Activated CD8-positive, alpha-beta memory T cell treated with anti-CD3 and anti-CD28 coated beads, Interleukin-2, amount 50 U/mL, for 48 hours (primary cell): ENCODE data around the gene SLC25A13.
"Not testable (repeated sequence)": the region's sequence is repeated elsewhere in the genome, so short reads cannot be mapped to it uniquely, and the experiment has no call there.

ENCODE experiments used
- DNase-seq: peaks from one replicate; pipeline ENCODE4 v3.0.0-alpha.2; 2020

SLC25A13 gene

DNA sequence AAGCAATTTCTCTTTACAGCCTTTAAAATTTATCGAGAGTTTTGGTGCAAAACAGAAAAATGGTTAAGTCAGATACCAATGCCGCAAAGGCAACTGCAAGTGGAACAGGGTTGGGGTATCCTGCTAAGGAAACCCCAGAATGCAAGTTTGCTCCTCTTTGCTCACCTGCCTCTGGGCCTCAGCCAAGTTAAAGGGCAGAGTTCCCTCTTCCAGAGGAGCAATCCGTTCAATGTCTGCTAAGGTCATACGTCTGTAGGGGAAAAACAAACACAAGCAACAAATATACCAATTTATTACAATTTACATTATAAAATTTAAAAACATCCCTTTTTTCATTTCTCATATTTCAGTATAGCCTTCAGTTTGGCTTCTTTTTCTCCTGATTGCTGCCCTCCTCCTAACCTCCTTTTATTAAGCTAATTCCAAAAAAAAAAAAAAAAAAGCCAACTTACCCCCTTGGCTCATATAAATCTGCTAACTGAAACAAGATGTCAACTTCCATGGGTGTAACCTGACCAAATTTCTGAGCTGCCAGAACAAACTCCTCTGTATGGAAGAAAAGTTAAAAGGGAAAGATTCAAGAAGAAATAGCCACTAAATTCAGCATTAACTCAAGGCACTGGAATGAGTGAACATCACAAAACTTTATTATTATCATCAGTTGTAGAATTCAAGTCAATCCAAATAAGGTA lies 132.6 kb downstream of the SLC25A13 start:
- no peak for DNase-seq

- DNase-seq, result no peak
These were observed 133.3 kb downstream of the SLC25A13 start for GRCh38 chr7:96188591-96188991.

DNA sequence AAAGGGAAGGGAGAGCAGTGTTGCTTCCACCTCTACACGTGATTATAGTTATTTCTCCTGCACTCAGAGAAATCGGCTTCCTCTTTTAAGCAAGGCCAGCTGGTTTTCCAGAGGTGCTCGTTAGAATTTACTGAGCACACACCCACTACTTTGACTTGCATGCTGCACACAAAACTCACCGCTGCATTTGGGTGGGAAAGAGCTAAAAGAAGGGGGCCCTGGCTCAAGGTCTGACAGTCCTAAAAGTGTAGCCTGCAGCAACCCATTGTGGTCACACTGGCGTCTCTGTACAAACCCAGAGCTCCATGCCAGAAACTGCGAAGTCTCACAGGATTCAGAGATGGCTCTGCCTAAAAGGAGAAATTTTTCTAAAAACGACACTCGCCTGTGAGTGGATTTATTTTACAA lies 133.7 kb downstream of the SLC25A13 start:
- no peak for DNase-seq

DNA sequence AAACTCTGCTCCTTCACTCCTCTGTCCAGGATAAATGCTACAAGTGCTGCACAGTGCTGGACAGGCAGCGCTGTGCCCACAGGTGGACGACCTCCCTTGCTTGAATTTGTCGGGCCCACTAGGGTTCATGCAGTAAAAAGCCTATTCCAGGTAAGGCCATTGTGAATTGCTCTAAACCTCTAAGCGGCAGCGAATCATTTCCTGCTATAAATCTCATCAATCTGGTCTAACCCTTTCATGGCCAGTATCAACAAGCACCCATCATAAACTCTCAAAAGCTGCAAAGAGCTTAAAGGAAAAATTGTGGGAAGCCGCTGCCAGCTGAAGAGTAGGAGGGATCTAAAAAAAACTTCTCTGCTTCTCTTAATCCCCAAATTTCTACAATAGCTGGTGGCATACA lies 134.2 kb downstream of the SLC25A13 start:
- no peak for DNase-seq

GRCh38 chr7:96184783-96185182 lies 137.1 kb downstream of the SLC25A13 start:
- DNase-seq, result no peak

DNA sequence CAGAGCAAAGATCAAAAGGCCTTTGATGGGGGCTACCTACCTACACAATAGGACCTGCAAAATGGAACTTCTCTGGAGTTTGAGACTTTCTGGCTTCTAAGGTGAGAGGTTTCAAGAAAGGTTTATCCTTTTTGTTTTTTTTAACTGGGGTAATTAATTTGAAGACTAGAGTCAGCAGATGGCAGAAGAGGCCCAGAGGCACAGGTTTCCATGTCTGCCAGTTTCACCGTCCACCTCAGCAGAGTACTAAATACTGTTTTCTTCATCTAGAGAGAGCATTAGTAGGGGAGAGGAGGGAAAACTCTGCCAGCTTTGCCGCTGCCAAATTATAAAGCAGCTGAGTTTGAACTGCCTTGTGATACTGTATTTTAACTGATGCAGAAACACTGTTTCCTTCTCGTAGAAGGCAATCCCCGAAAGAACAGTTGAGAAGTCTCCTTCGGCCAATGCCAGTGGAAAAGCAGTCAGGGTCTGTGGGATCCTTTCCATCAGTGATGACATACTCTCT lies 138.7 kb downstream of the SLC25A13 start:
- no peak for DNase-seq

DNA sequence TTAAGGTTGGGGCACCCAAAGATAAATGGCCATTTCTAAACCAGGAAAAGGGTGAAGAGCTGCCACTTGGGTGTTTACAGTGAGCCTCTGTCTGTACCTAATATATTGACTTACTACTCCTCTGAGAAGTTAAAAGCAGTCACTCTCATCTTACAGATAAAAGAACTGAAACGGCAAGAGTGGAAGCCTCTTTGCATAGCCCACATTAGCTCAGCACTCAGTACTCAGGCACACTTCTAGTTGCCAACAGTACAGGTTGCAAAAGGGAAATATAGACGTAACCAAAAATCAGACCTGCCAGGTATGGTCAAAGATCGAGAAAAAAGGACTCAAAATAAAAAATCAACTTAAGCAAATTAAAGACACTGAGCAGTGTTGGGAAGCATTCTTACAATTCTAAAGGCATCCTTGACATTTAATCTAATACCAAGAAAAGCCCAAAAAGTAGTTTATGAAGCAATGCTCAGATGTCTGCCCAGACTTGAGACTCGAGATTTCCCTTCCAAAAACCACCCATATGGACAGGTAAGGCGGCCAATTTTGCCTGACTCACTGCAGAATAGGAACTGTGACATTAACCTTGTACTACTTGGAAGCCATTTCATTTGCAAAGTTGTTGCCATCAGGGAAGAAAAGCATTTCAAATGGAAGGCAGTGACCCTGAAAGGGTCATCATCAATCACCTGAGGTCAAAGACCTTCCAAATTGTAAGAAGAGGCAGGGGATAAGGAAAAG lies 139.3 kb downstream of the SLC25A13 start:
- DNase-seq, result no peak

DNA sequence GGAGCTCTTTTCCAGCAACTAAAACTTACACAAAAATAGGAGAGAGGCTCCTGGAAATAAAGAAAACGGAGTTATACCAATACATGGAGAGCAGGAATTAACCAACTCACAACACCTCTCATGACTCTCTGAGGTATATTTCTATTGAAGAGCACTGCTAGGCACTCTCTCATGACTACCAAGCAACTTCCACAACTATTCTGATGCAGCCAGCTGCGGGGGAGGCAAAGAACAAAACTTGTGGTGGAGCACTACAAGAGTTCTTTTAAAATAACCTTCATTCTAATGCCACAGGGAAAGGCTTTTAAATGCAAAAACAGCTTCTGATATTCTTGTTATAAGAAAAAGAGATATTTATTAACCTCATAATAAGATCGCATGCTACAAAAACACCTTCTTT lies 140.7 kb downstream of the SLC25A13 start:
- no peak for DNase-seq

- no peak for DNase-seq
These were observed 142.1 kb downstream of the SLC25A13 start for GRCh38 chr7:96179837-96180236.

GRCh38 chr7:96179341-96179740 lies 142.6 kb downstream of the SLC25A13 start:
- DNase-seq, result no peak

DNA sequence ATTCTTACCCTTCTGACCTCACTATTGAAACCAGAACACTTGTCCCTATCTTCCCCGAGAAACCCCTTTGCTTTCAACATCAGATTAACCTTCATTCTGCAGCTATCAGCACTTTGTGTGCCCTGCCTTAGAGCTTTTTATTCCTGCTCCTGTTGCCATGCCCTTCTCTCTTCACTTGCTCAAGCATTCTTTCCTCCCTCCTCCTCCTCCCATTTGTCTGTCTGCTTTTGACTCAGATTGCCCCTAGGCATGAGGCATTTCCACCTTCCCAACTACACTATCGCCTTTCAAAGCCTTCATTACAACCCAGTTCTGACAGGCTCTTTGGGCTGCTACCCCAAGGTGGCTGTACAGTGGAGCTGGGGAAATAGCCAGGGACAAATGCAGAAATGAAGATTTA lies 143.3 kb downstream of the SLC25A13 start:
- DNase-seq, result no peak

GRCh38 chr7:96177353-96177752 lies 144.5 kb downstream of the SLC25A13 start:
- DNase-seq, result no peak

- no peak for DNase-seq
These were observed 147.1 kb downstream of the SLC25A13 start for GRCh38 chr7:96174812-96175211.

DNA sequence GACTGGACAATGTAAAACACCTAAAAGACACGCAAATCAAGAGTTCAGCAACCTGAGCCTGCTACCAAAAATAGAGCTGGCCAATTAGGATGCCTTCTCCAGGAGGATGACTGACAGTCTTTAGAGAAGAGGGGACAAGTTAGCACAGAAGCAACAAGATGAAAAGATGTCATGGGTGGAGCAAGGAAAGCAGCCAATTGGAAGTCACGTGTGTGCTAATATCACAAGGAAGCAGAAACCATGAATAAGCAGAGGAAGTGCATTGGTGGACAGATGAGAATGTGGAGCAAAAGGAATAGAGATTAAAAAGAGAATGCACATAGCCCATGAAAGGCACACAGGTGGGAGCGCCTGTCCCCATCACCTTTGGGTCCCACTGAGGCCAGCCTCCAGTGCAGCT lies 148.1 kb downstream of the SLC25A13 start:
- DNase-seq, result no peak

DNA sequence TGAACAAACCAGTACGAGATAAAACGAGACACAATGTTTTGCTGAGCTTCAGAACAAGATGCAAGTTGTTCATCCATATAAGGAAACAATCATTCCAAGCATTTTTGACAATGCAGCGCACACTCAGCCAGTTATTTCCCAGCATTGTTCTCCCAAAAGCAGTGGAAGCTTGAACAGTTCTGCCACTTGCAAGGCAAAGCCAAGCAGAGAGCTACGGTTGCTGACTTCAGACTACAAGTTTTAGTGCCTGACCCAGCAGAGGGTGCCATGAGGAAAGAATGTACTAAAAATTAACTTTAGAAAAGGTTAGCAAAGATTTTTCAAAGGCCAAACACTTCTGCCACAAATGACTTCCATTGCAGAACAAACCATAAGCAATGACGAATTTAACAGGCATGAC lies 152.5 kb downstream of the SLC25A13 start:
- DNase-seq, result no peak

DNA sequence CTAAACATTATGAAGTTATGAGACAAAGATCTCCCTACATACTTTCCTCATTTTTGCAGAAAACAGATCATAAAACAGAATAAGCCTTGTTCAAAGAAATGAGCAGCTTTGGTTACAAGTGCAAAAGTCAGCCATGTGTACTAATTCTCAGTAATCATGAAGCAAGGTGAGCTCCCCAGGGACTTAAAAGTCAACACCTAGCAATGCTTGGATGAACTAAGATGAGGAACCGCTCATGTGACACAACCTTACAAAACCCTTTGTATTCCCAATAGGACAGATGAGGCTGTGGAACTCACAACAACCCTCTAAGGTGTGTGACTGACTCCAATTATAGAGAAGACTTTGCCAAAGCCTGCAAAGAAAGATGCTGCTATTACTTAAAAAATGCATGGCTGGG lies 154.5 kb downstream of the SLC25A13 start:
- no peak for DNase-seq

DNA sequence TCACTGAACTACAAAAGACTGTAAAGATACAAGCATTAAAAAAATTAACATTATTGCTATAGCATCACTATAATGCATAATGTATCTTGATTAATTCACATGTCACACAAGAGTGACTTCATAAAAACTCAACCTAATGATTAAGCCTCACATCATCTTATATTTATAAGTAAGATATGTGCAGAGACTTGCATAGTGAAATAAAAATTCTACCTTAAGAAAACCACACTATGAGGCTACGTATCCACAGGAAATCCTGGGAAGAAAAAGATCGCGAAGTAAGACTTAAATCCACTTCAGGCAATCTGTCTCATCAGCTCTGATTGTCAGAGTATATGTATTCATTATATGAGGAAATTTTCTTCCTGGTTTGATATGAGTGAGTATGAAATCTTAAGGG lies 160.0 kb downstream of the SLC25A13 start:
- no peak for DNase-seq

DNA sequence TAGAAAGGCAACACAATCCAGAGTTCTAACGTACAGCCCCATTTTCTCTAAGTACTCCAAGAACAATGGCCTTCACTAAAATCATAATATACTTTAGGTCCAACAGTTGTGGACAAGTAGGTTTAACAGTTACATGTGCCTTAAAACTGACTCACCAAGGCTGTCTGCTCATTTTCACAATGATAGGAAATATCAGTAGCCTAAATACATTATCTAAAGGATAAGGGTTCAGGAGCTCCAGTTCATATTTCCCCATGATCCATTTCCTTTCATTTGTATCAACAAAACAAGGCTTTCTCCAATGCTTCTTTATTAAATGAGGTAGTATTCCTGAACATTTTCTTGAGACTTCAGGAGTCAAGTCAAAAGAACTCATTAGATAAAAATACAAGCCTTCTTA lies 164.0 kb downstream of the SLC25A13 start:
- no peak for DNase-seq

- not testable (repeated sequence) for DNase-seq
These were observed 167.4 kb downstream of the SLC25A13 start for GRCh38 chr7:96154506-96154905.

- no peak for DNase-seq
These were observed 169.2 kb downstream of the SLC25A13 start for GRCh38 chr7:96152706-96153105.

DNA sequence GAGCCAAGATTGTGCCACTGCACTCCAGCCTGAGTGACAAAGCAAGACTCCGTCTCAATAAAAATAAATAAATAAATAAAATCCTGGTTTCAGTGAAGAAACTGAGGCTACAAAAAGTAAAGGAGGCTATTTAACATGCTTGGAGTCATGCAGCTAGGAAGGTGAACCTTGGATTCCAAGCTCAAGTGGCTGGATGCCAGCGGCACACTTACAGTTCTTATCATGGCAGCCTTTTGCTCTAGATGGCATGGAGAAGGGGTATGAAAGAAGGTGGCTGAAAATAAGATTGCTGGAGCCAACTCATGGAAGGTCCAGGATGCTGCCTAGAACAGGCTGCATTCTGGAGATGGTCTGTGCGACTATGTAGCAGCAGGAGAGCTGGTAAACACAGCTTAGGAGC lies 170.0 kb downstream of the SLC25A13 start:
- DNase-seq, result no peak

DNA sequence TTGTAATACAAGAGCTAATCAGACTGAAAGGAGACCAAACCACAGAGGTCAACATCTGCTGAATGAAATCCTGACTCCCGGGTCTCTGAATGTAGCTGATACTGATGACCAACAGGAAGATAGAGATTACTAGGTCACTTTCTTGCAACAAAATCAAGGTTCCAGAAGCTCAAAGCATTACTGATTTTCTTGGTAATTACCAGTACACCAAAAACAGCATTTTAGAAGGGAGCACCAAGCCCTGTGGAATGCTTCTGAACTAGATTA lies 177.7 kb downstream of the SLC25A13 start:
- no peak for DNase-seq

DNA sequence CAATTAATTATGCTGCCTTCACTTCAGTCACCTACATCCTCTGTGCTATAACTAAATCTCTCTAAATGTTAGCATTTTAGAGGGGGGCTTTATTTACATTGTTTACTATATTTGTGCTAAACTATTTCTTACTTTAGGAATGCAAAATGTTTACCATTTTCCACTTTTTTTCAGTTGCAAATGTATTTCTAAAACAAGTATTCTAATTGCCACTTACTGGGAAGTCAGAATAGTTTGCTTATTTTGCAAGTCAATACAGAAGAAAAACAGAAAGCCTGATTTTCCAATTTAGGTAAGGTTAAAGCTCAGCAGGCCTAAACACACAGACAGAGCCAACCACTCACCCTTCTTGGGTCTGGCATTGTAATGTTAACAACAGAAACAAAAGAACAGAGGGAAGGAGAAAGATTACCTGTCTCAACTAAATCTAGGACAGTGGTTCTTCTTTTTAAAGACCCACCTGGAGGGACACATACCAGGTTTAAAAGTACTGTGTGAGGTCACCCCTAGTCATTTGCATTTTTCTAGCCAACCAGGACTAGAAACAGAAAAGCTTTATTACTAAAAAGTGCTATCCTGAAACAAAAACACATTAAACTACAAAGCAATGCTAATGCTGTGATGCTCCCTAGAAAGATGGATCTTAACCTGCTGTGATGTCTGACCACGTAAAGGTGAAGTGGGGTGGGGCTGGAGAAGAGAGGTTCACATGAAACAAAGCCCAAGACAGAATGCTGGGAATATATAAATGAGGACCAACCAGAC lies 178.2 kb downstream of the SLC25A13 start:
- no peak for DNase-seq

- DNase-seq, result no peak
These were observed 185.2 kb downstream of the SLC25A13 start for GRCh38 chr7:96136600-96137239.
